A549 (cell line): ENCODE results near the gene RPTOR. TPM values are rescaled to one million over a fixed set of nuclear protein-coding genes. Genes with fewer than 3 reads are reported as not detected.

Experiments used
- ATAC-seq, 2 experiments: fragments of 200-7000 bp in 1 of 2; fragments of >200 bp in 1 of 2; cut with Nextera tagmentation in 1 of 2; cut with Tn5 transposase in 1 of 2; 3 replicates each; pipeline versions ENCODE4 v1.8.0 to v1.9.1; 2018 to 2020; ENCODE audit warnings: mild to moderate bottlenecking in 1 of 2, moderate library complexity in 1 of 2
- CTCF ChIA-PET: fragments of 300-600 bp; sonication (Branson Sonifier 250); formaldehyde crosslinking; extraction: SDS; loops from one replicate; lab custom pipeline; 2021; ENCODE audit warnings: antibody characterized with exemption, inconsistent platforms; lab: Yijun Ruan, JAX
- POLR2A ChIA-PET: fragments of 350-600 bp; formaldehyde crosslinking; extraction: SDS; loops from one replicate; lab custom pipeline; 2021; ENCODE audit warnings: antibody characterized with exemption, inconsistent platforms; lab: Yijun Ruan, JAX
- DNase-seq, 2 experiments: peaks; one replicate each; pipeline versions ENCODE4 v3.0.0 to v3.0.0-alpha.2; 2011 to 2016; ENCODE audit warnings: low read depth in 1 of 2, low spot score in 1 of 2
- FAIRE-seq: peaks from 2 replicates; lab custom pipeline; 2011; peaks lifted over from hg19 to GRCh38; lab: Jason Lieb, UNC
- H3K27ac ChIP-seq, 2 experiments: fragments of >200 bp; sonication (Bioruptor Twin); formaldehyde crosslinking; 3 replicates each; pipeline ENCODE4 v1.5.1; 2016 to 2017
- H3K4me1 ChIP-seq: fragments of >200 bp; sonication (Bioruptor Twin); formaldehyde crosslinking; 3 replicates; pipeline ENCODE4 v1.6.1; 2016
- H3K4me2 ChIP-seq: fragments of >200 bp; sonication (Bioruptor Twin); formaldehyde crosslinking; 3 replicates; pipeline ENCODE4 v1.6.1; 2016
- H3K4me3 ChIP-seq: fragments of >200 bp; sonication (Bioruptor Twin); formaldehyde crosslinking; 3 replicates; pipeline ENCODE4 v1.5.1; 2016
- H3K9me3 ChIP-seq: fragments of >200 bp; sonication (Bioruptor Twin); formaldehyde crosslinking; 3 replicates; pipeline ENCODE4 v1.6.1; 2016
- BHLHE40 ChIP-seq: IDR thresholded peaks from 2 replicates; pipeline ENCODE4 v1.6.1; 2012; ENCODE audit warnings: low read depth, low read length, inconsistent platforms
- CHD2 ChIP-seq: fragments of 150-350 bp; IDR thresholded peaks from 2 replicates; pipeline ENCODE4 v1.6.1; 2014; ENCODE audit warnings: low read length; ENCODE audit not compliant: partially characterized antibody
- EHF ChIP-seq: fragments of 250-450 bp; sonication (Bioruptor Pico); IDR thresholded peaks from 2 replicates; pipeline ENCODE4 v1.5.0; 2020; ENCODE audit warnings: mild to moderate bottlenecking
- EHMT2 ChIP-seq: fragments of 200-600 bp; sonication (generic); IDR thresholded peaks from 2 replicates; pipeline ENCODE4 v1.6.1; 2016; ENCODE audit warnings: antibody characterized with exemption, low read depth, mild to moderate bottlenecking, moderate library complexity
- FOSB ChIP-seq: fragments of 250-450 bp; sonication (Bioruptor Pico); IDR thresholded peaks from 2 replicates; pipeline ENCODE4 v1.5.0; 2020; ENCODE audit warnings: mild to moderate bottlenecking, moderate library complexity
- FOSL2 ChIP-seq, 2 experiments: fragments of 450-650 bp in 1 of 2; fragments of >200 bp in 1 of 2; sonication (Bioruptor Twin) in 1 of 2; formaldehyde crosslinking; IDR thresholded peaks; 2 replicates each; pipeline versions ENCODE4 v1.5.0 to v1.6.1; 2016 to 2020; ENCODE audit warnings: mild to moderate bottlenecking in 1 of 2, moderate library complexity in 1 of 2
- HOXB13 ChIP-seq: fragments of 250-450 bp; sonication (Bioruptor Pico); IDR thresholded peaks from 2 replicates; pipeline ENCODE4 v1.5.0; 2020; ENCODE audit warnings: low read depth, mild to moderate bottlenecking, moderate library complexity
- JUNB ChIP-seq: fragments of >200 bp; sonication (Bioruptor Twin); formaldehyde crosslinking; IDR thresholded peaks from 2 replicates; pipeline ENCODE4 v1.6.1; 2016
- KDM5A ChIP-seq: fragments of 200-600 bp; sonication (generic); IDR thresholded peaks from 2 replicates; pipeline ENCODE4 v1.6.1; 2016; ENCODE audit warnings: antibody characterized with exemption, mild to moderate bottlenecking
- NPAS2 ChIP-seq: fragments of 250-450 bp; sonication (Bioruptor Pico); IDR thresholded peaks from 2 replicates; pipeline ENCODE4 v1.8.0; 2022; ENCODE audit warnings: mild to moderate bottlenecking, moderate library complexity, borderline replicate concordance
- POLR2A ChIP-seq: IDR thresholded peaks from 2 replicates; pipeline ENCODE4 v1.6.1; 2012; ENCODE audit warnings: mild to moderate bottlenecking, low read length
- RARB ChIP-seq: fragments of 250-450 bp; sonication (Bioruptor Pico); IDR thresholded peaks from 2 replicates; pipeline ENCODE4 v1.8.0; 2021; ENCODE audit warnings: mild to moderate bottlenecking, moderate library complexity
- RCOR1 ChIP-seq: fragments of 150-350 bp; IDR thresholded peaks from 2 replicates; pipeline ENCODE4 v1.6.1; 2014; ENCODE audit warnings: antibody characterized with exemption, low read length, low read depth
- ZC3H11A ChIP-seq: fragments of 450-650 bp; IDR thresholded peaks from 2 replicates; pipeline ENCODE4 v1.6.1; 2014; ENCODE audit warnings: antibody characterized with exemption, mild to moderate bottlenecking
- ZFP36 ChIP-seq: fragments of 450-650 bp; IDR thresholded peaks from 2 replicates; pipeline ENCODE4 v1.6.1; 2014; ENCODE audit warnings: borderline replicate concordance; ENCODE audit not compliant: partially characterized antibody
- ZNF302 ChIP-seq: fragments of 250-450 bp; sonication (Bioruptor Pico); IDR thresholded peaks from 2 replicates; pipeline ENCODE4 v1.9.0; 2021; ENCODE audit warnings: inconsistent platforms, mild to moderate bottlenecking, moderate library complexity
- ZSCAN20 ChIP-seq: fragments of 250-450 bp; sonication (Bioruptor Pico); IDR thresholded peaks from 2 replicates; pipeline ENCODE4 v1.8.0; 2022; ENCODE audit warnings: mild to moderate bottlenecking, moderate library complexity
- WGBS: methylation state at CpG from one replicate; pipeline ENCODE4 v1.1.6; 2017; ENCODE audit errors: missing lambda C conversion rate; 5-methylcytosine and 5-hydroxymethylcytosine counted together
- polyA plus RNA-seq, 4 experiments: library from polyadenylated mRNA; depleted of rRNA in 3 of 4; stranded (reverse); fragments of >200 nt; fragmentation: RNase III in 1 of 4; extraction: RNeasy Plus Mini Kit Qiagen cat#74134 plus additional on column Dnase treatment in 1 of 4; gene quantifications; 2 replicates in 3 of 4; 3 replicates in 1 of 4; pipeline ENCODE4 v1.2.3, GENCODE V29; 2011 to 2017
- TF ChIP-seq, protein P1 (sequence below): fragments of 450-650 bp; IDR thresholded peaks from 2 replicates; pipeline ENCODE4 v1.6.1; 2014; ENCODE audit warnings: antibody characterized with exemption
- TF ChIP-seq, protein P2 (sequence below): IDR thresholded peaks from 2 replicates; pipeline ENCODE4 v1.6.1; 2012; ENCODE audit warnings: low read depth, borderline replicate concordance
- TF ChIP-seq, protein P3 (sequence below): fragments of 250-450 bp; sonication (Bioruptor Pico); IDR thresholded peaks from 2 replicates; pipeline ENCODE4 v1.5.0; 2021; ENCODE audit warnings: mild to moderate bottlenecking, moderate library complexity, borderline replicate concordance

Gene RPTOR
- polyA plus RNA-seq, 2 of the 4 experiments (the other 2 are of a cell fraction): 10.8 to 27.1 TPM

GRCh38 chr17:80869481-80870145 is 325.0 kb downstream of the RPTOR start:
- Histone ChIP-seq H3K4me1 (peaks cover 12% of the 10 kb centered on the region), H3K27ac (no peak overlapping the region), H3K4me2 (no peak overlapping the region), H3K4me3 (no peak overlapping the region), H3K9me3 (no peaks in the 10 kb centered on the region)
- CTCF ChIA-PET: interaction anchor here (1.5 to 2.7 kb wide), 3 partner anchors 10 to 42 kb away, joined by 5 to 8 read pairs (median 8); no protein-coding TSS in a partner anchor
- DNase-seq: no peak
- no peak for FAIRE-seq
- no peak for ATAC-seq
- TF ChIP-seq EHMT2 (no peak), HOXB13 (CRISPR knock-in tag) (no peak), POLR2A (no peak), ZSCAN20 (CRISPR knock-in tag) (no peak), JUNB (no peak), EHF (CRISPR knock-in tag) (no peak), BHLHE40 (no peak)
- 86% methylated on average over 7 of the region's 7 CpGs for WGBS
- POLR2A ChIA-PET: no interaction called here

DNA sequence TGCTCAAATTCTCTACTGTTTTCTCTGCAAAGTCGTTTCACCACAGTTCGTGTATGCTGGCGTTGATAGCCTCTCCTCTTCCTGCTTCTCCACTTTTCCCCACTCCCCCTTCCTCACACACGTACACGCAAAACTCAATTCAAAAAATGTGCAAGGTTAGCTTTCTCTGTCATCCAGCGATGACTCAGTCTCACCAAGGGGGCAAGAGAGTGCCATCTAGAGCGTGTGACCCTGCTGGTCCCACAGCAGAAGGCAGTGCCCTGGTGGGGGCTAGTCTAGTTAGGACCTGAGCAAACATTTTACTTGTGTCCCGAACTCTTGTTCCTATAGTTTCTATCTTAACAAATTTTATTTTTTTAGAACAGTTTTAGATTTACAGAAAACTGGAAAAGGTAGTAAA is 325.8 kb downstream of the RPTOR start:
- DNase-seq (no peak), ATAC-seq (no peak), FAIRE-seq (no peak)
- 87% methylated on average over 8 of the region's 8 CpGs for WGBS
- Histone ChIP-seq H3K4me3 (no peak overlapping the region), H3K27ac (no peak overlapping the region), H3K4me1 (peaks cover 12% of the 10 kb centered on the region), H3K4me2 (no peak overlapping the region), H3K9me3 (no peaks in the 10 kb centered on the region)
- POLR2A ChIA-PET: no interaction called here
- CTCF ChIA-PET: interaction anchor here (1.2 to 2.0 kb wide), 2 partner anchors 11 to 42 kb away, joined by 3 to 8 read pairs; no protein-coding TSS in a partner anchor
- no peak for TF ChIP-seq FOSL2 (IDR thresholded peaks at IDR 0.05)
- TF ChIP-seq FOSL2 (CRISPR knock-in tag; IDR thresholded peaks at IDR 0.05): peak; percentile 4; the same call in 1 of the 2 replicates
- TF ChIP-seq BHLHE40: no peak

DNA sequence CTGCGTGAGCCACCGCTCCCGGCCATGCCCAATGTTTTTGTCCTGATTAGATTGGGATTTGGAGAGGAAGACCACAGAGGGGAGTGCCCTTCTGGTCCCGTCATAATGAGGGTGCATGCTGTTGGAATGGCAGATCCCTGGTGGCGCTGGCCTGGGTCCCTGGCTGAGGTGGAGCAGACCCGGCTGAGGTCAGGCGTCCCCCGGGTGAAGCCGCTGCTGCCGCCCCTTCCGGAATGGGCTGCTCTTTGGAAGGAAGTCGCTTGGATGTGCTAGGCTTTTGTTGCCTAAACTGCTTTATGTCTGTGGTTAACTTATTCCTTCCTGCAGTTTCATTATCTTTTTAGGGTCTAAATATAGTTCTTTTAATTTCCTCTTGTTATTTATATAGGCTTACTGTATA is 326.7 kb downstream of the RPTOR start:
- Histone ChIP-seq H3K4me3 (no peak overlapping the region), H3K9me3 (no peaks in the 10 kb centered on the region), H3K4me2 (no peak overlapping the region), H3K4me1 (peaks cover 12% of the 10 kb centered on the region), H3K27ac (no peak overlapping the region)
- no peak for TF ChIP-seq KDM5A
- TF ChIP-seq ZFP36: no peak
- no peak for TF ChIP-seq RARB (CRISPR knock-in tag)
- TF ChIP-seq ZNF302: no peak
- TF ChIP-seq JUNB: no peak
- no peak for TF ChIP-seq NPAS2
- TF ChIP-seq, protein P1, sequence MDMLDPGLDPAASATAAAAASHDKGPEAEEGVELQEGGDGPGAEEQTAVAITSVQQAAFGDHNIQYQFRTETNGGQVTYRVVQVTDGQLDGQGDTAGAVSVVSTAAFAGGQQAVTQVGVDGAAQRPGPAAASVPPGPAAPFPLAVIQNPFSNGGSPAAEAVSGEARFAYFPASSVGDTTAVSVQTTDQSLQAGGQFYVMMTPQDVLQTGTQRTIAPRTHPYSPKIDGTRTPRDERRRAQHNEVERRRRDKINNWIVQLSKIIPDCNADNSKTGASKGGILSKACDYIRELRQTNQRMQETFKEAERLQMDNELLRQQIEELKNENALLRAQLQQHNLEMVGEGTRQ: no peak
- TF ChIP-seq, protein P2, sequence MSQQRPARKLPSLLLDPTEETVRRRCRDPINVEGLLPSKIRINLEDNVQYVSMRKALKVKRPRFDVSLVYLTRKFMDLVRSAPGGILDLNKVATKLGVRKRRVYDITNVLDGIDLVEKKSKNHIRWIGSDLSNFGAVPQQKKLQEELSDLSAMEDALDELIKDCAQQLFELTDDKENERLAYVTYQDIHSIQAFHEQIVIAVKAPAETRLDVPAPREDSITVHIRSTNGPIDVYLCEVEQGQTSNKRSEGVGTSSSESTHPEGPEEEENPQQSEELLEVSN: no peak
- TF ChIP-seq RCOR1: no peak
- no peak for TF ChIP-seq EHMT2
- TF ChIP-seq ZC3H11A: no peak
- no peak for TF ChIP-seq FOSB (CRISPR knock-in tag)
- TF ChIP-seq CHD2: no peak
- TF ChIP-seq, protein P3, sequence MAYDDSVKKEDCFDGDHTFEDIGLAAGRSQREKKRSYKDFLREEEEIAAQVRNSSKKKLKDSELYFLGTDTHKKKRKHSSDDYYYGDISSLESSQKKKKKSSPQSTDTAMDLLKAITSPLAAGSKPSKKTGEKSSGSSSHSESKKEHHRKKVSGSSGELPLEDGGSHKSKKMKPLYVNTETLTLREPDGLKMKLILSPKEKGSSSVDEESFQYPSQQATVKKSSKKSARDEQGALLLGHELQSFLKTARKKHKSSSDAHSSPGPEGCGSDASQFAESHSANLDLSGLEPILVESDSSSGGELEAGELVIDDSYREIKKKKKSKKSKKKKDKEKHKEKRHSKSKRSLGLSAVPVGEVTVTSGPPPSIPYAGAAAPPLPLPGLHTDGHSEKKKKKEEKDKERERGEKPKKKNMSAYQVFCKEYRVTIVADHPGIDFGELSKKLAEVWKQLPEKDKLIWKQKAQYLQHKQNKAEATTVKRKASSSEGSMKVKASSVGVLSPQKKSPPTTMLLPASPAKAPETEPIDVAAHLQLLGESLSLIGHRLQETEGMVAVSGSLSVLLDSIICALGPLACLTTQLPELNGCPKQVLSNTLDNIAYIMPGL (CRISPR knock-in tag): no peak
- POLR2A ChIA-PET: no interaction called here
- FAIRE-seq (no peak), DNase-seq (no peak), ATAC-seq (no peak)
- WGBS: 94% methylated on average over 12 of the region's 12 CpGs
- CTCF ChIA-PET: interaction anchor here (0.6 to 4.2 kb wide), 5 partner anchors 11 to 41 kb away, joined by 3 to 23 read pairs (median 5); no protein-coding TSS in a partner anchor
